GM21717 (cell line): ENCODE data around the gene SLC1A1.

Experiments used
- ATAC-seq: cut with Tn5 transposase; IDR thresholded peaks from one replicate; pipeline ENCODE4 v1.9.1; 2021; ENCODE audit warnings: mild to moderate bottlenecking, moderate library complexity; ENCODE audit not compliant: unreplicated experiment

Gene SLC1A1

DNA sequence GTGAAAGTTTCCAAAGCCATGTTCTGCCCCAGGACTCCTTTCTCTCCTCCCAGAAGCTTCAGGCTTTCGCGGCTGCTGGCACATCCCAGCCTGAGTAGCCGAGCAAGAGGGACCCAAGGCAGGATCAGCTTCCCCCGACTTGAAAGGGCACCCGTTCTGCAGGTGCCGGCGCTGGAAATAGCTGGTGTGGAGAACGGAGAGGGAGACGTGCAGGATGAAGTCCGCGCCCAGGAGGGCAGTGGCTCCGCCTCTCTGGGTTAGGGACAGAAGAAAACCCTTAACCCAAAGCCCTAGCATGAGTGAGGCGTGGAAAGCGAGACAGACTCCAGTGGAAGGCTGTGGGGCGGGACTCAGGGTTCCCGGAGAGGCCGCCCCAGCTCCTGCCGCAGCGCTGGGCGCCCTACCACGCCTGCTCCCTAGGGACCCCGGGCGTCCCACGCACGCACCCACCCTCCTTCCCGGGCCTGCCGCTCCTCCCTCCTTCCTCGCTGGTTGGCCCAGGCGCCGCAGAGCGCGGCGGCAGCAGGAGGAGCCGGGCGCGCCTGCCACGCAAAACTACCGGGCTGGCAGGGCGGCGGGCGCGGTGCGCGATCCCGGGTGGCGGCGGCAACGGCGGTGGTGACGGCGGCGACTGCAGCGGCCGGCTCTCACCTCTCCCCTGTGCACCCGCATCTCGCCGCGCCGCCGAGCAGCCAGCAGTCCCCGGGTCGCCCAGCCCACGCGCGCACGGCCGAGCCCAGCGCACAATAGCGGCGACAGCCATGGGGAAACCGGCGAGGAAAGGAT, at the start of gene SLC1A1:
Gene SLC1A1 (plus strand): TSS at position 550 of the 786 bp plus-strand sequence. CDS start 212 bp downstream, at position 762.
- ATAC-seq, result peak; percentile 72

DNA sequence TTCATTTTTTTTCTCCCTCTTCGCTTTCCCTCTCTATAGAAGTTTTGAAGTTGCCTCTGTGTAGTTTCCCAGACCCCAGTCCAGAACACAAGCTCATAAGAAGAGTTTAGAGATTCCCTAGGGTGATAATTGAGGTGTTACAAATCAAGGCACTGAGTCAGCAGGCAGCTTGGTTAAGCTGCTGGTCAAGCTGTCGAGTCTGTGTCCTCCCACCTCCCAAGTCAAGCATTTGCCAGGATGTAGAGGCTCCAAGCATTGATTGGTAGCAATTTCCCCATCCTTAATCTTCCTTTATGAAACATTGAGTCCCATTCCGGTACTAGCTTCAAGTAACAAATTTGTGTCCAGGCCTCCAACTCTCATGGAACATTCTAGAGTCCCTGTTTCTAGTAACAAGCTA, 47.5 kb upstream of the SLC1A1 start:
- no peak for ATAC-seq

DNA sequence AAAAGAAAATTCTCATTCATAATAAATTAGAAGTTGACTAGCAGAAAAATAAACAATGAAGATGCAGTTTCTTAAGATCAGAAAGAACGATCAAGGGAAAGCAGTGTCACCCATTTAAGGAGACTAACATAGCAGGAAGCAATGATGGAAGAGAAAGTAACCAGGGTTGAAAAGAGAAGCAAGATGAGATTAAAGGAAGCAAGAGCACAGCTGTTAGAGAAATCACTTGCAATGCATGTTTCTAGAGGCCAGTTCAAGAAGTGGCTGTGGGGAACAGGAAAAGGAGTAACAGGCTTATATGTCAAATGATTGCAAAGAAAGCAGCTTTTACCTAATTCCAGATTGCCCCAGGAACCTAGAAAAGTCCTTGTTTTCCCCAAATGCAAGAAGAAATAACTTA, 46.8 kb upstream of the SLC1A1 start:
- no peak for ATAC-seq

DNA sequence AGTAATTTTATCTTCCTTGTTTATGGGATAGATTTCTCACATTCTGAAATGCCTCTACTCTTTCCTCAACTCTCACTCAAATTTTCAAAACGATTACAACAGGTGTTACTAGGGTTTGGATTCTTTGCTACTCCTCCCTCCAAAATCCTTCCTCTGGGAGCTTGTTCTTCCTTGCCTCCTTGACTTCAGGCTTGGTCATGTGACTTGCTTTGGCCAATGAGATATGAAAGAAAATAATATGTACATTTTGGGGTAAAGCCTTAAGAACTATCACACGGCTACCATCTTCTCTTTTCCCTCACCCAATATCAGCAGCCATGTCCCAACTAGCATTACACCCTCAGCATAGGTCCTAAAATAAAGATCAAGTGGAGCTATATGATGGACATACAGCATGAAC, 28.8 kb upstream of the SLC1A1 start:
- ATAC-seq, result no peak

DNA sequence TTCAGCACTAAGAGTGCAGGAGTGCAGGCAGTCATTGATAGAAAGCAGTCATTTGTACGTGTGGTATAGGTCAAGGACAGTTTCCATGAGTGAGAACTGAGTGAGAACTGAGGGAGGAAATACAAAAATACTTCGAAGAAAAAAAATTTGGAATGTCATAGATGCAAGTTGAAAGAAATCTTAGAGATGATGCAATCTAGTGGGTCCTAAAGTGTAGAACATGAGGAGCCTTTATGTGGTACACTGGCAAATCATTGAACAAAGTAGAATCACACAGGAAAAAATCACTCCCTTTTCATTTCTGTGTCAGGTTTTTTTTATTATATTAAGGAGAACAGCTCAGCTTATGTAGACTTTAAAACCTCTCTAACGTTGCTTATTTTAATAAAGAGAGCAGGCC, 26.4 kb upstream of the SLC1A1 start:
- ATAC-seq, result no peak

DNA sequence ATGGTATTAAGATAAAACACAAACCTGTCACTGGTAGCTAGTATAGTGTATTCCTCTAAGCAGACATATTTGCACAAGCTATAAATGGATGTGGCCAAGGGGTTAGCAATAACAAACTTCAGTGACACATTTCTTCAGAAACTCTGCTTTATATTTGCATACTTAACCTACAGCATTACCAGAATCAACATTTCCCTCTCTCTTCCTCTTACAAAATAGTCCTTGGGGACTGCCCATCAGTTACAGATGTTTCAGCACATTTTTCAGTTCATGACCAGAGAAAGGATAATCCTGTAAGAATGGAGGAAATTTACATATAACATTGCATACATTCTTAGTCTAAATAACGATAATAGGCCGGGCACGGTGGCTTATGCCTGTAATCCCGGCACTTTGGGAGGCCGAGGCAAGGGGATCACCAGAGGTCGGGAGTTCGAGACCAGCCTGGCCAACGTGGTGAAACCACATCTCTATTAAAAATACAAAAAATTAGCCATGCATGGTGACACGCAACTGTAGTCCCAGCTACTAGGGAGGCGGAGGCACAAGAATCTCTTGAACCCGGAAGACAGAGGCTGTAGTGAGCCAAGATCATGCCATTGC, 25.3 kb upstream of the SLC1A1 start:
- ATAC-seq, result peak; percentile 95

DNA sequence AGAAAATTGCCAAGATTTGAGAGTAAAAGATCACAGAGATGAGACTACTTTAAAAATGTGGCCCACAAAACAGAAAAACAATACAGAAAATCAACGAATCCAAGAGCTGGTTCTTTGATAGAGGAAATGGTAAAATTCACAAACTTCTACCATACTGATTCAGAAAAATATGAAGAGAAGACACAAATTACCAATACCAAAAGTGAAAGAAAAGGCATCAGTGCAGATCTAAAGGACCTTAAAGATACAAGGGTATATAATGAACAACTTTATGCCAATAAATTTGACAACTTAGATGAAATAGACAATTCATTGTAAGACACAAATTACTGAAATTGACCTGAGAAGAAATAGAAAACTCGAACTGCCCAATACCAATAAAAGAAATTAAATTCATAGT, 24.4 kb upstream of the SLC1A1 start:
- ATAC-seq, result no peak

DNA sequence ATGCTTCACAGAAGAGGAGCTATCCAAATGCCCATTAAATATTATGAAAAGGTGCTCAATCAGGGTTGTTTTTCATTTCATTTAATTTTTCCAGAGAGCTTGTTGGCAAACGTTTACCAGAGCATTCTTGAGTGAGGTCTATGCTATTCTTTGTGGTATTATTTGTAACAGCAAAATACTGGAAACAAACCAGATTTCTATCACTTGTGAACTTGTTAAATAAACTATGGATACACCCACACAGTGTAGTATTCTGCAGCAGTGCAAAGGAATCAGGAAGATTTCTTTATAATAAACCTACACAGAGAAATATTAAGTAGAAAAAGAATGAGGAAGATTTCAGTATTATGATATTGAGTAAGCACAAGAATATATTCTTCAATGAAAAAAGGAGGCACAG, 15.0 kb upstream of the SLC1A1 start:
- no peak for ATAC-seq

DNA sequence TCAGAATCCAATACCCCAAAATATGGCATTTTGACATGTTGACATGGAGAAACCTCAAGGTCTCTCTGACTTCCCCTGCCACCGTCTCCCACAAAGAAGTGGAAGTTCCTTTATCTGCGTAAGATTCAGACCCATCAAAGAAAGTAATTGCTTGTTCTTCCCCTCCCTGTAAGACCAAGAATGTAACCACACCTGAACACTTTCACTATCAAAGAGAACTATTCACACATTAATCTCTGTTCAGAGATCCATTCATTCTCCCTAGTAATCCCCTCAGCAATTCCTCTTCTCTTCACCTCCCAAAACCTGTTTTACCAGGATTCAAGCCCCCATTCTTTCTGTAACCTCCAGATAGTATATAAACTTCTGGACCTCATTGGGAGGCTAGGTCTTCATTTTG, 4.1 kb upstream of the SLC1A1 start:
- peak; percentile 33 for ATAC-seq

DNA sequence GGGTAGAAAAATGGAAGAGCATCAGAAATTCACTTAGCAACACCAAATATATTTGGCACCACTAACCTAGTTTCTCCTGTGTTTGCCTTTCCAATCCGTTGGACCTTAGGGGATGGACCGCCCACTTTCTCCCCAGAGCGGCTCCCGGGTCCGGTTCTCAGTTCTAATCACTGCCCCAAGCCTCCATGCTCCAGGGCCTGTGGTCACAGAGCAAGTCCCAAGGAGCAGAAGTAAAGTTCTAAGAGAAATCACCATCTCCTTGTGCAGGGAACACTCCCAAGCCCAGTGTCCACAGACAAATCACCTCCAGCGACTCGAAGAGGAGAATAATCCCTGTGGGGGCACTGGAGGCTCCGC, 728 bp upstream of the SLC1A1 start:
- peak; percentile 9 for ATAC-seq

DNA sequence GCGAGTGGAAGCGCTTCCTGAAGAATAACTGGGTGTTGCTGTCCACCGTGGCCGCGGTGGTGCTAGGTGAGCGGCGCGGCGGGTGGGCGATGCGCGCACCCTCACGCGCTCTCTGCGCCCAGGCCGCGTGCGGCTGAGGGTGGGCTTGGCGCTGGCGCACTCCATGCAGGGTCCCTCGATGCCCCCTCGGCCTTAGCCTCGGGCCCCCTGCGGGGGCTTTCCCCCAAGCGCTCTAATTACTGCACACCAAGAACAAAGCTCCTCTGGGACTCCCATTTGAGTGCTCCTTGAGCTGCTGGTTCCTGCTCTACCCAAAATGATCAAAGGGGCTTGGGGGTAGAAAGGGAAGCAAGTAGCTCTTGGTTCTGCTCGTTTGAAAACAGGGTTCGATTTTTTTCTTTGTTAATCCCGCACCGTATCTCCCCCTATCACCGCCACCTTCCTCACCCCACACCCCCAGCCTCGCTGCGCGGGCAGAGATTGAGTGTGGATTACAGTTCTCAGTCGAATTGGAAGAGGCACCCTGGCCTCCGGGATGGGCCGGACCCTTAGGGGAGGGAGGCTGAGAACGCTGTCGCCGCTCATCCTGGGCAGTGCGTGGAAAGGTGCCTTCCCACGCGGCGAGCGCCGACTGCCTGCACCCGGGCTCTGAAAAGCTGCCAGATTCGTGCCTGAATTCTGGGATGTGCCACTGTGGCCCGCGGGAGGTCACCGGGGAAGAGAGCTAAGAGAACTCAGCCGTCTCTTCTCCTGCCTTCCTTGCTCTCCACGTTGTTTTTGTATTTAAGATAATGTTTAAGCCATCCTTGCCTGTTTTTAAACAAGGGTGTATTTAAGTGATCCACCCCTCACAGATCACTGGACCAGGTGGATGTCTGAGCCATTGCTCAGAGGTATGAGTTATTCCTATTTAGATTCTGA, 697 bp downstream of the SLC1A1 start:
- peak; percentile 8 for ATAC-seq

DNA sequence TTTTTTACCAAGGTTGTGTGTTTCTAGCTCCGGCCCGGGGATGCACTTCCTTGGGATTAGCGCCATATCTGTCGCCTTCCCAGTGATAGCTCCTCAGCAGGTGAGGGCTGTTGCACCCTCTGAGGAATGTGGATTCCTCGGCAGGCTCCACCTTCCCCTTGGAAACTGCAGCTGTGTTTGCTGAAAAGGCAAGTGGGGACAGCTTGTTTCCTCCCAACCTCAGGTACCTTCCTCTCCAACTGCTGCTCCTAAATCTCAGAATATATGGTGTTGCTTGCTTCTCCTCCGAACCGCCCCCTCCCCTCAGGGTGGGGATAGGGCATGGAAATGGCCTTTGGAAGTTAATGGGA, 1.3 kb downstream of the SLC1A1 start:
- no peak for ATAC-seq

DNA sequence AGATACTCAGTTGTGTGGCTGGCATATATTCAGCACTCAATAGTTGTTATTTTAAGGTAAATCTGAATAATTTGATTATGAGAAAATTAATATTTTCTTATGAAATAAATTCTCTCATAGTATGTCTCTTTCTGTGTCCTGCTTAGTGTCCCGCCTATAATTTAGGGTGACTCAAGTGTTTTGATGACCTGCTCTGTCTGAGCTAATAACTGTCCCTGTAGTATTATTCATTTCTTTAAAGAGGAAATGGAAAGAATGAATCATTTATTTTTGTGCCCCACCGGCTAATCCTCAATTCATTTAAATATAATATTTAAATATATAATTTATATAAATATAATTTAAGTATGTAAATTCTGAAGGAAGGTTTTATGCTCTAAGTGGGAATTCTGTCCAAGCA, 4.1 kb downstream of the SLC1A1 start:
- no peak for ATAC-seq

DNA sequence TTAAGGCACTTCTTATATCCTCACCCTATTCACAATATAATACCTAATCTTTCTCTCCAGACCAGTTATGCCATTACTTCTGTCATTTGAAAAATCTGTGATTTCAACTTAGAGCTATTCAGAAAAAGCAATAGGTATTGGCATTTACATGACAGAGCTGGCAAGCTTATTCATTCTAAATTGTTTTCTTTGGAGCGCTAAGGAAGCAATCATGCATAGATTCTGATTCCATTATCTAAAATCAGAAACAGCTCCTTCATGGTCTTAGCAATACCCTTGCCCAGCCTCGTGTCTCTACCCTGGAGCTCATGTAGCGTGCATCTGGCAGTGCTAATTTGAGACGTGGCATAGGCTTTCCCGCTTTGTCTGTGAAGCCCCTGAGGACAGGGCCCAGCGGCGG, 4.5 kb downstream of the SLC1A1 start:
- ATAC-seq, result no peak

DNA sequence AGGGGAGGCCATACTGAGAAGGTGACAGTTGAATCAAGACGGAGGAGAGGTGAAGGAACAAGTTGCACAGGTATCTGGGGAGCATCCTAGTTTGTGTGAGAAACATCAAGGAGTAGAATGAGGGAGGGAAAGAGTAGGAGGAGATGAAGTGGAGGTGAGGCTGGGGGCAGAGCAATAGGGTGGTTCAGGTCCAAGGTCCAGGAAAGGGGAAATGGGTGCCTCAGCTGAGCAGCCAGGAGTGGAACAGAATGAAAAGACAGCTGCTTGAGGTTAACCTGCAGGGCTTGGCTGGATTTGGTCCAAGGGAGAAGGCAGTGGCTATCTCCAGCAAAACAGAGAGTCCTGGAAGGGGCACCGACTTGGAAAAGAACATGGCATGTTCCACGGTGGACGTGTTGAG, 5.3 kb downstream of the SLC1A1 start:
- no peak for ATAC-seq

DNA sequence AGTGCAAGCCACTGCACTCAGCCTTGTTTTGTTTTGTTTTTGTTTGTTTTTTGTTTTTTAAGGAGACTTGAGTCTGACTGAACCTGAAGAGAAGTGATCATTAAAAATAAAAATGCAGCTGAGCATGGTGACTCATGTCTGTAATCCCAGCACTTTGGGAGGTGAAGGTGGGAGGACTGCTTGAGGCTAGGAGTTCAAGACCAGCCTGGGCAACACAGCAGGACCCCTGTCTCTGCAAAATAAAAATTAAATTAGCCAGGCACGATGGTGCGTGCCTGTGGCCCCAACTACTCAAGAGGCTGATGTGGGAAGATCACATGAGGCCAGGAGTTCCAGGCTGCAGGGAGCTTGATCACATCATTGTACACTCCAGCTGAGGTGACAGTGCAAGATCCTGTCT, 6.2 kb downstream of the SLC1A1 start:
- ATAC-seq, result no peak

DNA sequence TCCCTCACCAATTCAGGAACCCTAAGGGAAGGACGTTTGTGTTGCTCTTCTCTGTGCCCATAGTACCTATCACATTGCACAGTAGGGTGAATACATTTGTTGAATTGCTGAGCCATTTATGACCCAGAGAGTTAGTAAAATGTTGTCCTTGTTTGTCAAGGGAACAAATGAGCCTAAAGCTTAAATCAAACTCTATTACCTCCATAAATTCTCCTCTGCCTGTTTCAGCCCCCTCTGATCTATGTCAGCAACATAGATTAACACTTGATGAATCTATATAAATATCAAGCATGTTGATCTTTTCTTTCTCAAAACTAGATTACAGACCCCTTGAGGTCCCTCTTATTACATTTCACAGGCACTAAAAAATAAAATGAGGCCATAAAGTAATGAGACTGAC, 7.1 kb downstream of the SLC1A1 start:
- ATAC-seq, result no peak

DNA sequence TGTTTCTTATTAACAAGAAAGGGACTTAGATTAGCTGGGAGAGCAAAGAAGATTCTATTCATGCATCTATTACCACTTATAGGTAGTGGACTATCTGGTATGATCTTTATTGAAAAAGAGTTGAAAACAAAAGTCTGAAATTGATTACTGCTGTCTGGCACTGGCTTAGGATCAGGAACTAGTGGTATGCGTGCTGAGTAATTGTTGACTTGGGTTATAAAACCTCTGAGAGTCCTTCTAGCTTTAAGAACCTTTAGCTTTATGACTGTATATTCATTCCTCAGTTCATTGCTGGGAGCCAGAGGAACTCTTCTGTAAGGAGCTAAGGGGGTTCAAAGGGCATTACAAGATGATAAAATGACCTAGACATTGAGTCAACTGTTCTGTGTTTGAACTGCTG, 7.6 kb downstream of the SLC1A1 start:
- no peak for ATAC-seq

DNA sequence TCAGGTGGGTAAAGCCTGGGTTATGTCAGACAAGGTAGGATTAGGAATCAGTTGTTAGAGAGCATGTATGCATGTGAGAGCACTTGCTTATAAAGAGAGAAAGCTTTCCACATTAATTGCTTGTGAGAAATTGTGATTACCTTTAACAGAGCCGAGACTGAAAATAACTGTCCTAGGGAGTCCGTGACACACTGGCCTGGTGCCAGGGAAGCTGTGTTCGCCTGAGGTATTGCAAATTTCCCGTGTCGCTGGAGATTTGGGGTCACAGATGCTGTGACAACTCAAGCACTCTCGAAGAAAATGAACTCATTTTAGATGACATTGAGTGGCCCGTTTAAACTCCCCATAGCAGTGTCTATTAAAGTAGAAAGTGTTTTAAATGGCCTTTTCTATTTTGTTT, 9.6 kb downstream of the SLC1A1 start:
- no peak for ATAC-seq

DNA sequence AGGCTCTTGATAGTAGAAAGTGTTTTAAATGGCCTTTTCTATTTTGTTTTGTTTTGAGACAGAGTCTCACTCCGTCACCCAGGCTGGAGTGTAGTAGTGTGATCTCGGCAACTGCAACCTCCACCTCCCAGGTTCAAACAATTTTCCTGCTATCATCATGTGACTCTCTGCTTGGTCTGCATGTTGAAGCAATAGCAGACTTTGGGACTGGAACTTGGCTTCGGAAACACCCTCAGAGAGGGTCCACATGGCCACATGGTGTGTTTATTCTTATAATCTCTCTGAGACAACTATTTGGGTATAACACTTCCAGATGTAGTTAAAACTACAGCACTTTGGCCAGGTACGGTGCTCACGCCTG, 10.9 kb downstream of the SLC1A1 start:
- ATAC-seq, result no peak

DNA sequence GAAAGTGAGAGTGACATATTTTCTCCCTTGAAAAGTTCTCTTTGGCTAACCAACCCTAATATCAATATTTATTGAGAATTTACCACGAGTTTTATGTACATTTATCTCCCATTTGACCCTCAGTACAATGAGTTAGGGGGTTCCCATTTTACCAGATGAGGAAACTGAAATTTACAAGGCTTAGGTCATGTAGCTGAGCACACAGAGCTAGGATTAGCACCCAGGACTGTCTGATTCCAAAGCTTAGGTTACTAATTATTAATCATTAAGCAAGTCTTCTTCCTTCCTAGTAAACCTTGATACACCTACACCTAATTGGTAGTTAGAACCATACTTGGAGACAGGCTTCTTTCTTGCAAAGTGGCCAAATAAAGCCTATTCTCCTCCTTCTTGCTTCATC, 12.2 kb downstream of the SLC1A1 start:
- no peak for ATAC-seq

DNA sequence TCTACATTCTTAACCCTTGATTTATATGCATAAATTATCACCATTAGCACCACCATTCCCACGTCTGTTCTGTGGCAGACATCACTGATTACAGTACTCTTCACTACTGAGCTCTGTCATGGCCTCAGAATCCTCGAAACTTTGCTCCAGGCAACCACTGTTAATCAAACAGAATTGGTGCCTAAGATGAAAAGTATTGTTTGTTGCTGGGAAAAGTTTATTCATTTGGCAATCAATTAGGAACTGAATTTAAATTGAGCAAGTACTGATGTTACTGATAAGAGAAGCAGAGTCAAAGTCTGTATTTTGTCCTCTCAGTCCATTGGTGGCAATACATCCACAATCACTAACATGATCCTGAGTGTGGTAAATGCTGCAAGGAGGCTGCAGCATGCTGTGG, 12.8 kb downstream of the SLC1A1 start:
- no peak for ATAC-seq
